GM12878 (cell line): ENCODE results near the gene ZNF142. TPM values are rescaled to one million over a fixed set of nuclear protein-coding genes. Genes with fewer than 3 reads are reported as not detected.

Source experiments
- BACH1 ChIP-seq: fragments of 450-650 bp; IDR thresholded peaks from 2 replicates; pipeline ENCODE4 v1.6.1; 2017; ENCODE audit warnings: mild to moderate bottlenecking, borderline replicate concordance
- BHLHE40 ChIP-seq, 2 experiments: fragments of 450-650 bp in 1 of 2; IDR thresholded peaks; 2 replicates each; pipeline ENCODE4 v1.6.1; 2011 to 2017; ENCODE audit warnings: low read depth in 2 of 2, borderline replicate concordance in 1 of 2, improper control_type of control experiment in 1 of 2, low read length in 1 of 2, mild to moderate bottlenecking in 1 of 2
- CBFB ChIP-seq: IDR thresholded peaks from 2 replicates; pipeline ENCODE4 v1.6.1; 2016; ENCODE audit warnings: antibody characterized with exemption, low read depth
- CHD1 ChIP-seq: IDR thresholded peaks from 2 replicates; pipeline ENCODE4 v1.6.1; 2012; ENCODE audit warnings: low read depth, low read length, improper control_type of control experiment
- EGR1 ChIP-seq, 2 experiments: IDR thresholded peaks; 1 replicate in 1 of 2; 2 replicates in 1 of 2; pipeline ENCODE4 v1.6.1; 2011 to 2012; ENCODE audit warnings: low read depth in 2 of 2, low read length in 2 of 2, borderline replicate concordance in 1 of 2, mild to moderate bottlenecking in 1 of 2, moderate library complexity in 1 of 2
- EP300 ChIP-seq, 2 experiments: fragments of 150-350 bp in 1 of 2; IDR thresholded peaks; 2 replicates each; pipeline ENCODE4 v1.6.1; 2011 to 2012; ENCODE audit warnings: low read depth in 2 of 2, low read length in 2 of 2, borderline replicate concordance in 1 of 2, improper control_type of control experiment in 1 of 2, inconsistent platforms in 1 of 2; ENCODE audit not compliant: control insufficient read depth in 1 of 2
- ESRRA ChIP-seq: IDR thresholded peaks from 2 replicates; pipeline ENCODE4 v1.6.1; 2012; ENCODE audit warnings: mild to moderate bottlenecking, low read length, improper control_type of control experiment
- FOXM1 ChIP-seq: IDR thresholded peaks from 2 replicates; pipeline ENCODE4 v1.6.1; 2012; ENCODE audit warnings: low read depth, mild to moderate bottlenecking, inconsistent platforms, low read length, moderate library complexity
- POLR2A ChIP-seq: IDR thresholded peaks from 2 replicates; pipeline ENCODE4 v1.6.1; 2011; ENCODE audit warnings: low read depth, mild to moderate bottlenecking, low read length
- SPI1 ChIP-seq: IDR thresholded peaks from 2 replicates; pipeline ENCODE4 v1.6.1; 2011; ENCODE audit warnings: low read depth, mild to moderate bottlenecking, low read length, moderate library complexity, borderline replicate concordance; ENCODE audit not compliant: insufficient read depth
- TCF3 ChIP-seq: IDR thresholded peaks from 2 replicates; pipeline ENCODE4 v1.6.1; 2012; ENCODE audit warnings: low read depth, mild to moderate bottlenecking, low read length, borderline replicate concordance; ENCODE audit not compliant: insufficient read depth
- polyA plus RNA-seq, 11 experiments: library from polyadenylated mRNA; depleted of rRNA in 4 of 11; unstranded in 6 of 11; stranded (reverse) in 5 of 11; fragments of >200 nt; fragmentation: Nextera tagmentation in 4 of 11; fragmentation: Illumina TruSeq in 1 of 11; extraction: Ambion mirVana in 4 of 11; extraction: Trizol in 1 of 11; gene quantifications; 1 replicate in 1 of 11; 2 replicates in 10 of 11; pipeline versions ENCODE4 v1.2.1 to v1.2.3, GENCODE V29; 2011 to 2016; ENCODE audit warnings: inconsistent platforms in 2 of 11, missing spikeins in 2 of 11, low read depth in 1 of 11
- total RNA-seq, 4 experiments: library from RNA; depleted of rRNA in 3 of 4; stranded (reverse); fragments of >200 nt in 3 of 4; fragmentation: Illumina TruSeq in 1 of 4; extraction: Trizol in 1 of 4; gene quantifications; 2 replicates each; pipeline versions ENCODE4 v1.2.1 to v1.2.3, GENCODE V29; 2013 to 2021
- TF ChIP-seq, protein P1 (sequence below): fragments of 450-650 bp; IDR thresholded peaks from 2 replicates; pipeline ENCODE4 v1.6.1; 2017; ENCODE audit warnings: mild to moderate bottlenecking, moderate library complexity
- TF ChIP-seq, protein P2 (sequence below): fragments of 450-650 bp; formaldehyde crosslinking; IDR thresholded peaks from 2 replicates; pipeline ENCODE4 v1.5.0; 2022; ENCODE audit warnings: mild to moderate bottlenecking, missing genetic modification characterization
- TF ChIP-seq, protein P3 (sequence below): fragments of 450-650 bp; IDR thresholded peaks from 2 replicates; pipeline ENCODE4 v1.6.1; 2016; ENCODE audit warnings: mild to moderate bottlenecking
- TF ChIP-seq, protein P4 (sequence below): fragments of 450-650 bp; formaldehyde crosslinking; IDR thresholded peaks from 2 replicates; pipeline ENCODE4 v1.4.0; 2022; ENCODE audit warnings: mild to moderate bottlenecking, moderate library complexity

The ZNF142 gene
- total and polyA plus RNA-seq, 10 of the 15 experiments (the other 5 are each of a cell fraction or from before 2014, with no cell fraction given), result 1.3 to 40.9 (median 15.0) TPM

- peak in 1 of 2 experiments; percentile 55; a peak in 1 of 3 replicates for TF ChIP-seq EGR1 (IDR thresholded peaks at IDR 0.05; ENCODE audit: borderline replicate concordance in 1 of 2, low read depth in 2 of 2, low read length in 2 of 2)
- no peak for TF ChIP-seq EP300 (IDR thresholded peaks at IDR 0.05; ENCODE audit: borderline replicate concordance in 1 of 2, control insufficient read depth in 1 of 2, low read depth in 2 of 2, low read length in 2 of 2)
- TF ChIP-seq, protein P1, sequence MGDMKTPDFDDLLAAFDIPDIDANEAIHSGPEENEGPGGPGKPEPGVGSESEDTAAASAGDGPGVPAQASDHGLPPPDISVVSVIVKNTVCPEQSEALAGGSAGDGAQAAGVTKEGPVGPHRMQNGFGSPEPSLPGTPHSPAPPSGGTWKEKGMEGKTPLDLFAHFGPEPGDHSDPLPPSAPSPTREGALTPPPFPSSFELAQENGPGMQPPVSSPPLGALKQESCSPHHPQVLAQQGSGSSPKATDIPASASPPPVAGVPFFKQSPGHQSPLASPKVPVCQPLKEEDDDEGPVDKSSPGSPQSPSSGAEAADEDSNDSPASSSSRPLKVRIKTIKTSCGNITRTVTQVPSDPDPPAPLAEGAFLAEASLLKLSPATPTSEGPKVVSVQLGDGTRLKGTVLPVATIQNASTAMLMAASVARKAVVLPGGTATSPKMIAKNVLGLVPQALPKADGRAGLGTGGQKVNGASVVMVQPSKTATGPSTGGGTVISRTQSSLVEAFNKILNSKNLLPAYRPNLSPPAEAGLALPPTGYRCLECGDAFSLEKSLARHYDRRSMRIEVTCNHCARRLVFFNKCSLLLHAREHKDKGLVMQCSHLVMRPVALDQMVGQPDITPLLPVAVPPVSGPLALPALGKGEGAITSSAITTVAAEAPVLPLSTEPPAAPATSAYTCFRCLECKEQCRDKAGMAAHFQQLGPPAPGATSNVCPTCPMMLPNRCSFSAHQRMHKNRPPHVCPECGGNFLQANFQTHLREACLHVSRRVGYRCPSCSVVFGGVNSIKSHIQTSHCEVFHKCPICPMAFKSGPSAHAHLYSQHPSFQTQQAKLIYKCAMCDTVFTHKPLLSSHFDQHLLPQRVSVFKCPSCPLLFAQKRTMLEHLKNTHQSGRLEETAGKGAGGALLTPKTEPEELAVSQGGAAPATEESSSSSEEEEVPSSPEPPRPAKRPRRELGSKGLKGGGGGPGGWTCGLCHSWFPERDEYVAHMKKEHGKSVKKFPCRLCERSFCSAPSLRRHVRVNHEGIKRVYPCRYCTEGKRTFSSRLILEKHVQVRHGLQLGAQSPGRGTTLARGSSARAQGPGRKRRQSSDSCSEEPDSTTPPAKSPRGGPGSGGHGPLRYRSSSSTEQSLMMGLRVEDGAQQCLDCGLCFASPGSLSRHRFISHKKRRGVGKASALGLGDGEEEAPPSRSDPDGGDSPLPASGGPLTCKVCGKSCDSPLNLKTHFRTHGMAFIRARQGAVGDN, result 0 out of 2 replicates have a peak, but pooled peaks have one; percentile 12
- TF ChIP-seq, protein P2, sequence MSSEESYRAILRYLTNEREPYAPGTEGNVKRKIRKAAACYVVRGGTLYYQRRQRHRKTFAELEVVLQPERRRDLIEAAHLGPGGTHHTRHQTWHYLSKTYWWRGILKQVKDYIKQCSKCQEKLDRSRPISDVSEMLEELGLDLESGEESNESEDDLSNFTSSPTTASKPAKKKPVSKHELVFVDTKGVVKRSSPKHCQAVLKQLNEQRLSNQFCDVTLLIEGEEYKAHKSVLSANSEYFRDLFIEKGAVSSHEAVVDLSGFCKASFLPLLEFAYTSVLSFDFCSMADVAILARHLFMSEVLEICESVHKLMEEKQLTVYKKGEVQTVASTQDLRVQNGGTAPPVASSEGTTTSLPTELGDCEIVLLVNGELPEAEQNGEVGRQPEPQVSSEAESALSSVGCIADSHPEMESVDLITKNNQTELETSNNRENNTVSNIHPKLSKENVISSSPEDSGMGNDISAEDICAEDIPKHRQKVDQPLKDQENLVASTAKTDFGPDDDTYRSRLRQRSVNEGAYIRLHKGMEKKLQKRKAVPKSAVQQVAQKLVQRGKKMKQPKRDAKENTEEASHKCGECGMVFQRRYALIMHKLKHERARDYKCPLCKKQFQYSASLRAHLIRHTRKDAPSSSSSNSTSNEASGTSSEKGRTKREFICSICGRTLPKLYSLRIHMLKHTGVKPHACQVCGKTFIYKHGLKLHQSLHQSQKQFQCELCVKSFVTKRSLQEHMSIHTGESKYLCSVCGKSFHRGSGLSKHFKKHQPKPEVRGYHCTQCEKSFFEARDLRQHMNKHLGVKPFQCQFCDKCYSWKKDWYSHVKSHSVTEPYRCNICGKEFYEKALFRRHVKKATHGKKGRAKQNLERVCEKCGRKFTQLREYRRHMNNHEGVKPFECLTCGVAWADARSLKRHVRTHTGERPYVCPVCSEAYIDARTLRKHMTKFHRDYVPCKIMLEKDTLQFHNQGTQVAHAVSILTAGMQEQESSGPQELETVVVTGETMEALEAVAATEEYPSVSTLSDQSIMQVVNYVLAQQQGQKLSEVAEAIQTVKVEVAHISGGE, result peak; percentile 78
- peak; percentile 84 for TF ChIP-seq CBFB
- no peak for TF ChIP-seq CHD1
- peak; percentile 88 for TF ChIP-seq POLR2A
- TF ChIP-seq SPI1, result peak; percentile 29; the same call in 1 of the 2 replicates
- TF ChIP-seq, protein P3, sequence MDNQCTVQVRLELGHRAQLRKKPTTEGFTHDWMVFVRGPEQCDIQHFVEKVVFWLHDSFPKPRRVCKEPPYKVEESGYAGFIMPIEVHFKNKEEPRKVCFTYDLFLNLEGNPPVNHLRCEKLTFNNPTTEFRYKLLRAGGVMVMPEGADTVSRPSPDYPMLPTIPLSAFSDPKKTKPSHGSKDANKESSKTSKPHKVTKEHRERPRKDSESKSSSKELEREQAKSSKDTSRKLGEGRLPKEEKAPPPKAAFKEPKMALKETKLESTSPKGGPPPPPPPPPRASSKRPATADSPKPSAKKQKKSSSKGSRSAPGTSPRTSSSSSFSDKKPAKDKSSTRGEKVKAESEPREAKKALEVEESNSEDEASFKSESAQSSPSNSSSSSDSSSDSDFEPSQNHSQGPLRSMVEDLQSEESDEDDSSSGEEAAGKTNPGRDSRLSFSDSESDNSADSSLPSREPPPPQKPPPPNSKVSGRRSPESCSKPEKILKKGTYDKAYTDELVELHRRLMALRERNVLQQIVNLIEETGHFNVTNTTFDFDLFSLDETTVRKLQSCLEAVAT, result peak; percentile 64
- TF ChIP-seq FOXM1, result no peak
- peak; percentile 36; the same call in 1 of the 2 replicates for TF ChIP-seq BACH1
- TF ChIP-seq BHLHE40 (IDR thresholded peaks at IDR 0.05; ENCODE audit: borderline replicate concordance in 1 of 2, low read depth in 2 of 2, low read length in 1 of 2), result no peak
- no peak for TF ChIP-seq ESRRA
- TF ChIP-seq, protein P4, sequence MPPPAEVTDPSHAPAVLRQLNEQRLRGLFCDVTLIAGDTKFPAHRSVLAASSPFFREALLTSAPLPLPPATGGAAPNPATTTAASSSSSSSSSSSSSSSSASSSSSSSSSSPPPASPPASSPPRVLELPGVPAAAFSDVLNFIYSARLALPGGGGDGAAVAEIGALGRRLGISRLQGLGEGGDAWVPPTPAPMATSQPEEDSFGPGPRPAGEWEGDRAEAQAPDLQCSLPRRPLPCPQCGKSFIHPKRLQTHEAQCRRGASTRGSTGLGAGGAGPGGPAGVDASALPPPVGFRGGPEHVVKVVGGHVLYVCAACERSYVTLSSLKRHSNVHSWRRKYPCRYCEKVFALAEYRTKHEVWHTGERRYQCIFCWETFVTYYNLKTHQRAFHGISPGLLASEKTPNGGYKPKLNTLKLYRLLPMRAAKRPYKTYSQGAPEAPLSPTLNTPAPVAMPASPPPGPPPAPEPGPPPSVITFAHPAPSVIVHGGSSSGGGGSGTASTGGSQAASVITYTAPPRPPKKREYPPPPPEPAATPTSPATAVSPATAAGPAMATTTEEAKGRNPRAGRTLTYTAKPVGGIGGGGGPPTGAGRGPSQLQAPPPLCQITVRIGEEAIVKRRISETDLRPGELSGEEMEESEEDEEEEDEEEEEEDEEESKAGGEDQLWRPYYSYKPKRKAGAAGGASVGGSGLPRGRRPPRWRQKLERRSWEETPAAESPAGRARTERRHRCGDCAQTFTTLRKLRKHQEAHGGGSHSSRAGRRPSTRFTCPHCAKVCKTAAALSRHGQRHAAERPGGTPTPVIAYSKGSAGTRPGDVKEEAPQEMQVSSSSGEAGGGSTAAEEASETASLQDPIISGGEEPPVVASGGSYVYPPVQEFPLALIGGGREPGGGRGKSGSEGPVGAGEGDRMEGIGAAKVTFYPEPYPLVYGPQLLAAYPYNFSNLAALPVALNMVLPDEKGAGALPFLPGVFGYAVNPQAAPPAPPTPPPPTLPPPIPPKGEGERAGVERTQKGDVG, result no peak
- TF ChIP-seq TCF3, result 0 out of 2 replicates have a peak, but pooled peaks have one; percentile 9
These were observed 12.5 kb upstream of the ZNF142 start, which contains the start of the genes RNF25 and STK36 (continued) for GRCh38 chr2:218671654-218672566.
